Pulmonary artery endothelial cell (primary cell): Measurements from ENCODE around the gene AJAP1. TPM values are rescaled to one million over a fixed set of nuclear protein-coding genes. Genes with fewer than 3 reads are reported as not detected.

Source experiments
- DNase-seq: peaks from one replicate; pipeline ENCODE4 v3.0.0-alpha.2; 2011; ENCODE audit warnings: low read depth, low spot score
- total RNA-seq: library from RNA; depleted of rRNA; stranded (reverse); fragments of >200 nt; gene quantifications from 2 replicates; pipeline ENCODE4 v1.2.3, GENCODE V29; 2014

Gene AJAP1
- total RNA-seq, 1 donor from 2014 or later, result not detected

DNA sequence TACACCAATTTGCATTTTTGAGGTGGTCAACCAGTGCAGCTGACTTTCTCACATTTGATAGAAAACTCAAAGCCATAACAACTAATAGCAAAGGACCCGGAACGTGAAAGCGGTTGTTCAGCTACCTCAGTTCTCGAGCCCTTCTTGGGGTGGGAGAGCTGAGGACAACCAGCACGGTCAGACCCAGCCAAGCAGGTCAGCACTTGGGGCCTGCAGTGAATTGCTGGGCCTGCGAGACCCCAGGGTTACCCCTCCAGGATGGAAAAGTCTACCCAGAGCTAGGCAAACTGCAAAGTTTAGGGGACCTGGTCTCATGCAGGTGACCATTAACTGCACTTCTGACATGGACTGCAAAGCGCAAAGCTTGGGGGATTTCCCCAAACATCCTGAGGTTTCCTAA is 23.8 kb upstream of the AJAP1 start:
- DNase-seq, result no peak

DNA sequence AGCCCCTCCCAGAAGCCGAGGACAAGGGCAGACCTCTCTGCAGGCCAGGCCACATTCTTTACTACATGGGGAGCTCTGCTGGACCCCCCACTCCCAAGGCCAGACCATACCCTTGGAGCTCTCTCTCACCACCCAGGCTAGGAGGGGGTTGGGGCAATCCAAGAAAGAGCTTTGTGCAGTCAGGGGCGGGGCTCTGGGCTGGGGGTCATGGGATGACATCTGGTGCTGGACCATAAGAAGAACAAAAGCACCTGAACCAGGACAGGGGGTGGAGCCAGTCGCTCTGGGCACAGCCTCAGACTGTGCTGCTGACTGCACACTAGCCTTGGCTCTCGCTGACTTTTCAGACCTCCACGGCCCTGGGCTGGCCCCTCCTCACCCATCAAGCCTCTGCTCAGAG is 23.1 kb upstream of the AJAP1 start:
- DNase-seq, result no peak

DNA sequence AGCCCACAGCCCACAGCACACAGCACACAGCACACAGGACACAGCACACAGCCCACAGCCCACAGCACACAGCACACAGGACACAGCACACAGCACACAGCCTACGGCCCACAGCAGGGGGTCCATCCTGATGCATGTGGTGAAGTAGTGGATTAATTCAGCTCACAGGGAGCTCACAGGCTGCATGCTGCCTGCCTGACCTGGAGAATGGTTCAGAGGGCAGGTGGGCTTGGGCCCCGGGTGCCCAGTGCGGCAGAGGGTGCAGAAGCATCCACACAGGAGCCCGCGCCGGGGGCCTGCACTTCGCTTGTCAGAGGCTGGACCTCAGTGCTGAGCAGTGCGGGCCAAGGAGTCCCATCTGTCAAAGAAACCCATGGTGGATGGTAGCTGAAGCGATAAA is 21.1 kb upstream of the AJAP1 start:
- no peak for DNase-seq

DNA sequence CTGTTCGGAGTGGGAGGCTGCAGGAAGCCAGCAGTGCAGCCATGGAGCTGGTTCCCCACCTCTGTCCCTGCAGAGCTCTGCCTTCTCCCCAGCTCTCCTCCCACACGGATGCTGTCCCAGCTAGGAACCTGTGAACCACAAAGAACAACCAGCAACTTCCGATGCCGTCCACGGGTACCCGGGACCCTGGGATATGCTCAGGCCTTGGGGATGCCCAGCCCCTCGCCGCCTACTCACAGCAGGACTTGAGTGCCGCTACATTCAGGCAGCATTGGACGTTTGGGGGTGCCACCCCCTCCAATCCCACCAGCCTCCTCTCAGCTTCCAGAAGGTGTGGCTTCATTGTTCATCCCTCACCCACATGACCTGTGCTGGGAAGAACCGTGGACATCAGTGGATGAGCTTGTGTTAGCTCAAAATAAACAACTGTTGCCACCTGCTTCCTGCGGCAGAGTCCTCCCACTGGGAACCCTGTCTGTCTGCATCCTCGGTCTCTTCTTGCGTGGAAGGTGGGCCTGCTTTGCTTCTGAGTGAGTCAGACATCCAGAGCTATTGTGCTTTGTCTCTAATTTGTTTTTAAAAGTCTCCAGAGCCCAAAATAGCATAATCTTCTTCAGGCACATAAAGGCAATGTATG is 20.1 kb upstream of the AJAP1 start:
- no peak for DNase-seq

DNA sequence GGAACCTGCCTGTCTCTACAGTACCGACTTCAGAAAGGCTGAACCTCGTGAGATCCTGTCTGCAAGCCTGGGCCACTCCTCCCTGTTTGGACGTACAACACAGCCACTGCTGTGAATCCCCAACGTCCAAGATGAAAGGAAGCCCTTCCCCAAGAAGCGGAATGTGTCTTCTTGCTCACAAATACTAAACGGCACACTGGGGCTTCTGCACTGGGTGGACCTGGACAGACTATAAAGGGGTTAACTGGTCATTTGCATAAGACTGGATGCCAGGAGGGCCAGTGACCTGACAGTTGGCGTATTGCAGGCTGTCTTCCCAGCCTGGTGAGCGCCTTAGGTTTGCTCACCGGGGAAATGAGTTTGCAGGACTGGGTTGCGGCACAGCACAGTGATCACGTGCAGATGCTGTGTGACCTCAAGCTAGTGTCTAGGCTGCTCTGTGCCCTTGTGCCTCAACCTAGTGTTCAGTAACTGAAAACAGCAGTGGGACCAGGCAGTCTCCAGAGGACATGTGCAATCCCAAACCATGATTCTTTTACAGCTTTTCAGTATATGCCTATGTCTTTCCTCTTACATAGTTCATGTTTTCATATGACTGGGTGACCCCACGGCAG is 19.5 kb upstream of the AJAP1 start:
- DNase-seq, result no peak

DNA sequence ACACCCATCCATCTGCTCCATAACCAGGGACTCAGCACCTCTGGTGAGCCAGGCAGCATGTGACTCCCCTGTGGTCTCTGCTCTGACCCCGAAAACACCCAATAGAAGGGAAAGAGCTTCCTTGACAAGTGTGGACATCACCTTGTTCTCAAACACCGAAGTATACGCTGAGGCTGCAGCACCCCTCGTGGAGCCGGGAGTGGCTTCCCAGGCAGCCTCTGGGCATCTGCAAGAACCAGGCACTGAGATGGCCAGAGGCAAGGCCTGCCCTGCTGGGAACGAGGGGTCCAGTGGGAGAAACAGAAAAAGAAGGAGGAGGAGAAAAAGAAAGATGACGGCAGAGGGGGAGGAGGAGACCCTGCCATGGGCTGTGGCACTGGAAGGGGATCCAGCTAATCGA is 18.2 kb upstream of the AJAP1 start:
- DNase-seq, result no peak

DNA sequence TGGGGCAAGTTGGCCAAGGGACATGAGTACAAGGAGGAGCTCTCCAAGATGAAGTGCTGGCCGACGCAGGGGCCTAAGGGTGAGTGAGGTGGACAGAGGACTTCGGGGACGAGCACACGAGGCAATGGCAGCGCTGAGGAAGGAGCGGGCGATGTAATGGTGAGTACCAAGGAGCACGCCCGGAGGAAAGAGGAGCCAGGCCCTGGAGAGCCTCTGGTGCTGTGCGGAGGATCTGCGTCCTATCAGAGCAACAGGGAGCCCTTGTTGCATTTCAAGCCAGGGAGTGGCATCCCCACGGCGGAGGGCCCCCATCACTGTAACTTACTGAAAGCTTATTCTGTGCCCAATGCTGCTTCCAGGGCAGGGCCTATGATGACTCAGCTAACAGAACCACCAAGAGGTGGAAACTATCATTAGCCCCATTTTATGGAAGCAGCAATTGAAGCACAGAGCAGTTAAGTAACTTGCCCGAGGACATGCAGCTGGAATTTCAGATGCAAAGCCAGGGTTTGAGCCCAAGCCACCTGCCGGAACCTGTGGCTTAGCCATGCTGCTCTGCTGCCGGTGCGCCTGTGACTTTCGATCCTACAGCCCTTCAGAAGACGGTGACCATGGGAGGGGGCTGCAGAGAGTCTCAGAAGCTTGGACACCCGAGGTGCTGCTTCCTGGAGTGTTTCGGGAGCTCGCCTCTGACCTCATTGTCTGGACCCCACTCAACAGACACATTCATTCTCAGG is 17.6 kb upstream of the AJAP1 start:
- no peak for DNase-seq

DNA sequence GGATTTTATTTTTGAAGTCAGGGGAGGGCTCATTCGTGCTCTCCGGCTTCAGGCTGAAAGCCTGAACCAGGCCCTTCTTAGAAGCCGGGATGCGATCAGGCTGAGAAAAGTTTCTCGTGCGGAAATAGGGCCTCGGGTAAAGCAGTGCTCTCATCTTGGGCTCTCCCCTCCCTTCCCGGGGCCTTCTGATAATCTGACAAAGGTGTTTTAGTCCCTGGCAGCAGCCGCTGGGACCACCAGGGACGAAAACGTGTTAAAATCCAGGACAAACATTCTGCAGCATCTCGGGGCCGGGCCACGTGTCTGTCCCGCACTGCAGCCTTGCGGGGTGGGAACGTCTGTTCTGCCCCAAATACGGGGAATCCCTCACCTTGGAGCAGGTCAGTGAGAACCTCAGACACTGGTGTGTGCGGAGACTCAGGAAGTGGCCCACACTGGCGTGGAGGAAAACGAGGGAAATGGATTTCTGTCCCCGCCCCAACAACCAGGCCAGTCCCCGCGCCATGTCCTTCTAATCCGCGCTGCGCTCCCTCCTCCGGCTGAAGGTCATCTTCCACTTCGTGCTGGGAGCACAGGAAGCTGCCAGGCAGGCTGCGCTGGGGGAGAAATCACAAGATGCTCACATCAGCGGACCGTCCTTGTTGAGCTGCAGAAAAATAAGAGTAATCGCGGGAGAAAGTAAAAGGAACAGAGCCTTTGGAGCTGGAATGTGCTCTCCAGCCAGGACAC is 16.6 kb upstream of the AJAP1 start:
- no peak for DNase-seq

DNA sequence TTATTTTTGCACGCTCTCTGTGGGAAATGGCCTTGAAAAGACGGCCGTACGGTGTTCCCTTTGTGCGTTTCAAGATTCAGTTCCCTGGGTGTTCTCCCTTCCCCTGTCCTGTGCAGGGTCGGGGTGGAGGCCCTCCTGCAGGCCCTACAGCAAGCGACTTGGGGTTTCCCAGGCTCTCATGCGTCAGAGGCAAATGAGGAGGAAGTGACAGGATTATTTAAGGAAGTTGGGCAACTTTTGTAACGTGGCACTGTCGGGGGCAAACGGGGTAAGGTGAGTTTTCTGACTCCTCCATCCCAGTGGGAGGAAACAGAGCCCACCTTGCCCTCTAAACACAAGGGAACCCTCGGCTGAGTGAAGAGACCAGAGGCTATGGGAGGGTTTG is 16.1 kb upstream of the AJAP1 start:
- DNase-seq, result no peak

DNA sequence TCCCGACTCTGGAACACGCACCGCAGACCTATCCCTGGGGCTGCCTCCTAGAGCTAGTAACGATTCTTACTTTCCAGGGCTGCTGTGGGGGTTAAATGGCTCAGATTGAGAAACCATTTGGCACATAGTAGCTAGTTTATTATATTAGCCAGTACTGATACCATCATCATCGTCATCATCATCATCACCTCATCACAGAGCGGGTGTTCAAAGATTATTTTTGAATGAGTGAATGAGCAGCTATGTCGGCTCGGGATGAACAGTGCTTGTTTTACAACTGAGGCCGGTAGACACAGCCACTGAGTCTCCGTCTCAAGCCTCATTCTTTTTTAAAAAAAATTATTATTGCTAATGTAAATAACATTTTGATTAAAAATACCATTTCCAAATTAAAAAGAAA is 13.5 kb upstream of the AJAP1 start:
- DNase-seq, result no peak

DNA sequence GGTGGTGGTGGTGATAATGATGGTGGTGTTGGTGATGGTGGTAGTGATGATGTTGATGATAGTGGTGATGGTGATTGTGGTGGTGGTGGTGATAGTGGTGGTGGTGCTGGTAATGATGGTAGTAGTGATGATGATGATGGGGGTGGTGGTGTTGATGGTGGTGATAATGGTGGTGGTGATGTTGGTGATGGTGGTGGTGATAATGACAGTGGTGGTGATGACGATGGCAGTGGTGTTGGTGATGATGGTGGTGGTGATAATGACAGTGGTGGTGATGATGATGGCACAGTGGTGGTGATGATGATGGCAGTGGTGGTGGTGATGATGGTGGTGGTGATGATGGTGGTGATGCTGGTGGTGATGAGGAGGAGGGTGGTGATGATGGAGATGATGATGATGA is 7.0 kb upstream of the AJAP1 start:
- no peak for DNase-seq

DNA sequence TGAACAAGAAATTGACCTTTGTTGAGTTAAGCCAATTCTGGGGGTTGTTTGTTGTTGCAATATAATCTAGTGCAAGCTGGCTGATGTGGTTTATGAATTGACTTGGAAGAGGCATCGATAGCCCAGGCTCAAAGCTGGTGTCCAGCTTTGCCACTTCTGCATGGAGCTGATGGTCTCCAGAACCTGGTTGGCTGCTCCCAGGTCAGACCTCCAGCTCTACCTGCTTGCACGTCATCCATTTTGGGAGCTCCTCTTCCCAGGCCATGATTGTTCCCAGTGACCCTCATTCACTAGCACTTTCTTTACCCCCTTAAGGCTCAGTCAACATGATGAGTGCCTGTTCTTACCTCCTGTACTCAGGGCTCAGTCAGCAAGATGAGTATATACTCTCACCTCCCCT is 5.8 kb upstream of the AJAP1 start:
- DNase-seq, result no peak

DNA sequence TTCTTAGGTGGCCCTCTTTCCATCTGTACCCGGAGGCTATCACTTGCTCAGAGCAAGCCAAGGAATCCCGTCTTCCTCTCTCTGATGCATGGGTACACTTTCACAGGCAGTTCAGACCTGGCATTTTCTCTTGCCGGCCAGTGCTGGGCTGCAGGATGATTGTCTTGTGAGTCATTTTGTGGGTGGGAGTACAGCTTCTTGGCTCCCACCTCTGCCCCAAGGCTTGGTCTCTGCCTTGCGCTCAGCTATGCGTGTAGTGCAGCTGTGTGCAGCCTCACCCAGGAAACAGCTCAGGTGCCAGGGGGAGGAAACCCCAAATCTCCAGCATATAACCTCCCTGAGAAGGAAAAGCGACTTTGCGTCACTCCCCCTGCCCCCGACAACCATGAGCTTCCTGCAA is 3.9 kb upstream of the AJAP1 start:
- DNase-seq, result no peak

DNA sequence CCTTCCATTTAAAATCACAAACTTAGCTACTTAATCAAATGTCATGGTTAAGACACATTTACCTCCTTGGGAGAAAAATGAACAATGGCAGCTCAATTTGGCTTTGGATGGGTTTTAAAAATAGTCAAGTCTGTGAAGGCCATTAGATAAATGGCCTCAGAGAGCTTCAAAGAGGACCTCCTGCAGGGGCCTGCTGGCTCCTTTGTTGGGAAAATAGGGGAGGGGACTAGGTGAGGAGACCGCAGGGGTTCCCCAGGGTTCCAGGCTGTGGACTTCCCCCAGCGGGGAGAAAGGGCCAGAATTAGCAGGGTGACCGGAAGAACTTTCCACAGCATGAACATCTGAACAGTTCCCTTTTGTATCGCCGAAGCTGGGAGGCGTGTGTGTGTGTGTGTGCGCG is 3.4 kb upstream of the AJAP1 start:
- DNase-seq, result no peak

DNA sequence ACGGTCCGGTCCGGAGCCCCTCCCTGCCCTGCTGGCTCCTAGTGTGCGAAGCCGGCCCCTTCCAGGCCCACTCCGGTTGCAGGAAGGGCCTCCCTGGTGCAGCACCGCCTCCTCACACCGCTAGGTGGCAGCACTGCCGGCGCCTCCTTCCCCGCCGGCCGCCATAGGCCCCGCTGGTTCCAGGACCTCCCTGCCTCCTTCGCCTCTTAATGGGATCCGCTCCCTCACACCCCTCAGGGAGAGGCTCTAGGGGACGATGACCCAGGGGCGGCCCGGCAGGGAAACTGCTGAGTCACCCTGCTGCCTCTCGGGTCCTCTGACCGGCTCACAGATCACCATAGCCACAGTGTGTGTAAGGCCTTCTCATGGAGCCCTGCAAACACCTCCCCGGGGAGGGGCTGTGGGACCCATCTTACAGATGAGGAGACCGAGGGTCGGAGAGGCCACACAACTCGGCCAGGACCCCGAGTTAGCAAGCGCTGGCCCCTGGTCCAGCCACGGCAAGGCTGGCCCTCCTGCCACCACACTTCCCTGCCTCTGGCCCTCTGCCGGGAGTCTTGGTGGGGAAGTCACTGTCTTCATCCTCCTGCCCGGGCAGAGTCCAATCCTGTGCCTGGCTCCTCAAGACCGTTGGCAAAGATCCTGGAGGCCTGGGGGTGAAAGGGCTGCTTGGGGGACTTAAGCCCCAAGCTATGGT is 1.6 kb upstream of the AJAP1 start:
- no peak for DNase-seq

DNA sequence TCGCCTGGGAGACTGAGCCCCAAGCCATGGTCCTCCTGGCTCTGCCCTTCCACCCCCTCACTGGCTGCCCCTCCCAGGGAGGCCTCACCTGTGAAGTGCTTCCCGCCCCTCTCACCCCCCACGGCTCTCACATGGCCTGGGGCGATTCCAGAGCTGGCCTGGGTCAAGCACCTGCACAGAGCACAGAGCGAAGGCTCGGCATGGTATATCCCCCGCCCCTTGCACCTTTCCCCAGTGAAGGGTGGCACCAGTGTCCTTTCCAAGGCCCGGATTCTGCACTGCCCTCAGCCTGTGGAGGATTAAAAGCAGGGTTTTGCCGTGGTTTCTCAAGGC is 1.1 kb upstream of the AJAP1 start:
- no peak for DNase-seq

DNA sequence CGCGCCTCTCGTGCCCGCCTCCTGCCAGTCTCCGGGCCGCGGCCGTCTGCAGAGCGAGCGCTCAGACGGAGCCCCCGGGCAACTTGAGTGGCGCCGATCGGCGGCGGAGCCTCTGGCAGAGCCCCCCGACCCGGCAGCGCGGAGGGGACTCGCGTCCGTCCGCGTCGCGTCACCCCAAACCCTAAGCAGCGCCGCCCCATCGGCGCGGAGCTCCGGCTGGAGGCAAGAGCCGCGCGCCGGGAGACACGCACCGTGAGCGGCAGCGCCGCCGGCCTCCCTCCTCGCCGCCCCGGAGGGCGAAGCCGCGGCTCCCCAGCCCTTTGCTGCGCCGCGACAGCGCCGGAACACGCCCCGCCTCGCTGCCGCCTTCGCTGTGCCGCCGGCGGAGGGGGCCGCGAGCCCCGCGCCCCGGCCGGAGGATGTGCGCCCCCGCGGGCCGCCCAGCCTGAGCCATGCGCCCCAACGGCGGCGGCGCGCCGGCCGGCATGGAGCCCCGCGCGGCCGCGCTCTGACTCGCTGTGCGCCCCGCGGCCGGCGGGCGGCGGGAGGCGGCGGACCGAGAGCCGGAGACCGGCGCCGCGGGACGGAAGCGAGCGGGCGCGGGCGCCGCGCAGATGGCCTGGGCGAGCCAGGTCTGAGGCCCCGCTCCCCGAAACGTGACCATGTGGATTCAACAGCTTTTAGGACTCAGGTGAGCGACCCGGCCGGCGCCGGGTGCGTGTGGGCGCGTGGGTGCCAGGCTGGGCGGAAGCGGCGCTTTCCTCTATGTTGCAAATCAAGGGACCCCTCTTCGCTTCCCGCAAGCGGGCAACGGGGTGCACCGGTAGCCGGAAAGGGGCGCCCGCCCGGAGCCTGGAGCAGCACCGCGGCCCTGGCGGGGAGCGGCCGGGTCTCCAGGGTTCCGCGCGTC is 610 bp downstream of the AJAP1 start:
- no peak for DNase-seq

DNA sequence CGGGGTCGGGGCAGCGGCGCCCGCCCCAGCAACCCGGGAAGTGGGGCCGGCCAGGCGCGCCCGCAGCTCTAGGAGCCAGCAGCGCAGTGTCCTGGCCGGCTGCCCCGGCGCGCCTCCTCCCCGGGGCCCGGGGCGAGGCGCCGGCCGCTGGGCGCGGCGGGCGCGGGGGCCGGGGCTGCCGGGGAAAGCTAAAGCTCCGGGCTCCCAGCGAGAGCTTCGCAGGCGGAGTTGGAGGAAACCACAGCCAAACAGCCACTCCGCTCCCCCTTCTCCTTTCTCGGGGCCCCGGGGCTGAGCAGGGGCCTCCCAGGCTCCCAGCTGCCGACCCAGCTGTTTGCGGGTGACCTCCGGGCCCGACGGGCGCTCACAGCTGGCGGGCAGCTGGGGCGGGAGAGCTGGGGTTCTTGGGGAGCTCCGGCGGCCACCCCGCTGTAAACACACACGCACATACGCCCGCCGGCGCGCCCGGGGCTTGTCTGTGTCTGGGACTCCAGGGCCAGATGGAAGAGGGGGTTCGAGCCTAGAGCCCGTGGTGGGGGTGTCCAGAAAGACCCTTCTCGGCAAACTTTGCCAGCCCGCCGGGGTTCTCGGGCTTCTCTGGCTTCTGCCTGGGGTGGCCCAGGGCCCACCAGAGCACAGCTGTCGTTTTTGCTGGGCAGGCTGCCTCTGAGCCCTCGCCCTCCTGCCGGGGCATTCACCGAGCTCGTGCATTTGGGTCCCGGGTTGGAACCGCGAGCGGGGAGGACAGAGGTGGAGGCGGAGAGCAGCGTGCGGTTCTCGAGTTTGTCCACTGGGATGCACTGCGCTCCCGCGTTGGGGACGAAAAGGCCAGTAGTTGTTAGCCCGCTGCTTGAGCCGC is 1.5 kb downstream of the AJAP1 start:
- DNase-seq, result no peak

DNA sequence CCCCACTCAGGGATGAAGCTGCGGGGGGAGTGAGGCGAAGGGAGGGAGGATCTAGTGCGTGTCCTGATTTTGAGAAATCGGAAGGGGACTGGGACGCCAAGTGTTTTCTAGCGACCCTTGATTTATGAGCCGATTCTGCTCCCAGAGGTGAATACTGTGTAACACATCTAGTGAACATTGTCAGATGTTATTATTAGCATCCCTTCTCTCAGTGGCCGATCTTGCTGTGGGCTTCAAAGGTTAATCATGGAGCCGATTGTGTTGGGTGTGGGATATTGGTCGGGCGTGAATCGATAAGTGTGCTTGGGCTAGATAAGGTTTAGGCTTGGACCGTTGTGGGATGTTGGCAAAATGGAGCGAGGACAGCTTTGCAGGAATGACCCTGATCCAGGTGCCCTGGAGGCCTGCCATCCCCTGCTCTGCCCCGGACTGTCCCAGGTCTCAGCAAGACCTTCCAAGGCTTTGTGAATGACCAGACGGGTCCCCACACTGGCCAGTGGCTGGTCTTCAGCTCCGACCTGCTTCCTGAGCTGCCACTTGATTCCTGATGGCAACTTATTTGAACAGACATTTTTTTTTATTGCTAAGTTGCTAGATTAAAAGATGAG is 2.2 kb downstream of the AJAP1 start:
- no peak for DNase-seq
